ENCODE results near the gene RBFA.

Gene RBFA

GRCh38 chr18:80033181-80034067 lies 810 bp upstream of the RBFA start:
- DNase-seq: no peak

DNA sequence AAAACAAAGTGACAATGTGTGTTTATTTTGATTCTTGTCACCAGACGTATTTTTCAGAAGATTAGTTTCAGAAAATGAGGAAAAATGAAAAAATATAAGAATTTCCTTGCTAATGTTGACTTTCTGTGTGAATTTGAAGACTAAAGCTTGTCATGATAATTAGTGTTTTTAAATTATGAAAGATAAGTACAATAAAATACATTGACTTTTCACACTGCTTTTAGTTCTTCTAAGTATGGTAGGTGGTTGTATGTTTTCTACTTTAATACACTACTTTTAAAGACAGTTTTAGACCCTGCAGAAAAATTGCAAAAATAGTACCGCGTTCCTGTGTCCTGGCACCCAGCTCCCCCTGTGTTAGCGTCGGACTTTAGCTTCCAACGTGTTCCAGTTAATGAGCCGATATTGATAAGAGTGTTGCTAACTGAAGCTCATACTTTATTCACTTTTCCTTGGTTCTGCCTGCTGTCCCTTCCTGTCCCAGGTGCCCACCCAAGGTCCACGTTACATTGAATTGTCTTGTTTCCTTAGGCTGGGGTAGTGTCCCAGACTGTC lies 695 bp downstream of the RBFA start:
- DNase-seq: no peak

- no peak for DNase-seq
Observed at GRCh38 chr18:80035997-80036396, 1.8 kb downstream of the RBFA start.

DNA sequence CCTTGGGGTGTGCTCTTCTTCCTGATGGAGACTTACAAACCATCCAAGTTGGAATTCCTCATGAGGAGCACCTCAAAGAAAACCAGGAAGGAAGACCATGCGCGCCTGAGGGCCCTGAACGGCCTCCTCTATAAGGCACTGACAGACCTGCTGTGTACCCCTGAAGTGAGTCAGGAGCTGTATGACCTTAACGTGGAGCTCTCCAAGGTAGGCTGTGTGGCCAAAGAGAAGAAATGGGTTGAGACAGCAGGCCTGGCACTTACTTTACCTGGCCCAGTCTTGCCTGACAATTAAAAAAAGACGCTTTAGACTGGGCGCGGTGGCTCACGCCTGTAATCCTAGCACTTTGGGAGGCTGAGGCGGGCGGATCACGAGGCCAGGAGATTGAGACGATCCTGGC lies 3.1 kb downstream of the RBFA start:
- DNase-seq: no peak

DNA sequence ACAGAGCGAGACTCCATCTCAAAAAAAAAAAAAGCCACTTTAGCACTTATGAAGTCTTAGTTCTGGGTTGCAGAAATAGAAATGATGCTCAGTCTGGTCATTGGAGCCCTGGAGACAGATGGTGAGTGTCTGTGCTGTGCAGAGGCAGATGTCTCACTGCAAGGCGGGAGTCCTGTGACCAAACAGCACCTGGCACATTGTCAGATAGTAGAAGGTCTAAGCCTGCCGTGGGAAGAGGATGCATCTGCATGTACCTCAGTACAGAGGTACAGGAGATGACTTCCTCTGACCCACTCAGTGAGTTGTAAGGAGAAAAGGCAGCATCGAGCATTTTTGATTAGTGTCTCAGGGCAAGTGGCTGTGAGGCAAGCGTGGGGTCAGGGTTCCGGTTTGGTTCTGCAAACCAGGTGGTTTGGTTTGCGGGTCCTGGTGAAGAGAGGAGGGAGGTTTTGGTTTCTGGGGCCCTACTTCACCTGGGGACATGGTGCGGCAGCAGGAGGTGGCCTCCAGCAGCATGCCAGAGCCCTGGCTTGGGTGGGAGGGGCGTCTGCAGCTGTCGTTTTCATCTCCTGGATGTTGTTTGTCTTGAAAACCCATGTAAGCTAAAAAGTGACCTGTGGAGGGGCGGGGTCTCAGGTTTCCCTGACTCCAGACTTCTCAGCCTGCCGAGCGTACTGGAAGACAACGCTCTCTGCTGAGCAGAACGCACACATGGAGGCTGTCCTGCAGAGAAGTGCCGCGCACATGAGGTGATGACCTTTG lies 3.8 kb downstream of the RBFA start:
- DNase-seq: no peak

GRCh38 chr18:80040515-80040914 lies 6.3 kb downstream of the RBFA start:
- DNase-seq: no peak

- no peak for DNase-seq
Observed at GRCh38 chr18:80041424-80041823, 7.2 kb downstream of the RBFA start.

DNA sequence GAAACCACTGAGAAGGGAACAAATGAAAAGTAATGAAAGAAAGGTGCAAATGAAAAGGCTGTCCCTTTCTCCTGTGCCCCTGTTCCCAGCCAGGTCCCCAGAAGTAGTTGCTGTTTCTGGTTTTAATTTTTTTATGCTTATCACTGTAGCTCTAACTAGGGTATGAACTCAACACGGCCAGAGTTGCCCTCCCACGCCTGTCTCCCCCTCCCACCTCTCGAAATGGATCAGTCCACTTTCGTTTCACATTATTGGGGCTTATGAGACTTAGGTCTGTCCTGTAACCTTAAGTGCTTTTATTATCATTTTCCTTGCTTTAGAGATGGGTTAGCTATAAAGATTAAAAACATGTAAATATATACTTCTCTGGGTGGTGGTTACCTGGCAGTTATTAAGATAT lies 8.6 kb downstream of the RBFA start:
- DNase-seq: no peak

DNA sequence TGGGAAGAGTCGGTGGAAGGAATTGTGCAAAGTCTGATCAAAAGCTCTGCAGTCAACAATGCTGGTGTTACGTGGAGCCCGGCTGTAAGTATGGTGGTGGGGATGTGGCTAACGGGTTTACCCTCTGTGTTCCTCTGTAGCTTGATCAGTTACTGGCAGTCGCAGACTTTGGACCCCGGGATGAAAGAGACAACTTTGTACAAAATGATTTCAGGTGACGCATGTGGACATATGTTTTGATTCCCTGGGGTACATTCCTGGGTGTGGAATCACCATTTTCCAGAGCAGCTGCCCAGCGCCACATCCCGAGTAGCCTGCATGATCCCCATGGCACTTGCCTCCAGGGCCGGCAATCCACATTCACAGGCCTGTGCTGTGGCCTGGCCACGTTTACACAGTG lies 9.8 kb downstream of the RBFA start:
- DNase-seq: no peak

- no peak for DNase-seq
Observed at GRCh38 chr18:80046011-80046410, 11.8 kb downstream of the RBFA start.

- no peak for DNase-seq
Observed at GRCh38 chr18:80046431-80046830, 12.2 kb downstream of the RBFA start.

DNA sequence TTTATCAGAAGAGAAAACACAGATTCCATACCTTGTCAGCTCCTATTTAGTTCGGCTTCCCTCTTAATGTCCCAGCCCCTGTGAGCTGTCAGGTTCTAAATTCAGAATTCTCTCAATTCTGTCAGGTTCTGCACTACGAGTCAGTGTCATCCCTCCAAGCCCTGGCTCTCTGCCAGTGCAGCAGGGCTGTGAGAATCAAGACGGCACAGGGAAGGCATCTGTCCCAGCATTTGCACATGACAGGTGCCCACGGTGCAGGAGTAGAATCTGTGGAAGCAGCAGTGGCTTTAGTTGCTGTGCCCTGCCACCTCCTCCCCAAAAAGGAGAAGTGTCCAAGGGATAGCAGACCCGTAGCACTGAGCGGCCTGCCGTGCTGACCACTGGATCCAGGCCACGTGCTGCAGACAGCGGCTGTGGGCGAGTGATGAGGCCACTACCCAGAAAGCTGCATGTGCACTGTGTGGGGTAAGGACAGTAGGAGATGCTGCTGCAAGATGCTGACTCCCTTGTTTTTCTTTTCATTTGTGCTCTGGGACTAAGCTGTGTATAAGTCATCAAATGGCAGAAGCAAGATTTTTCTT lies 12.8 kb downstream of the RBFA start:
- no peak for DNase-seq

- DNase-seq: no peak
Observed at GRCh38 chr18:80050797-80051196, 16.6 kb downstream of the RBFA start.

GRCh38 chr18:80056095-80056494 lies 21.9 kb downstream of the RBFA start:
- DNase-seq: no peak

- no peak for DNase-seq
Observed at GRCh38 chr18:80059945-80060344, 25.7 kb downstream of the RBFA start.

GRCh38 chr18:80065705-80066104 lies 31.5 kb downstream of the RBFA start:
- no peak for DNase-seq

GRCh38 chr18:80067321-80067720 lies 33.1 kb downstream of the RBFA start:
- no peak for DNase-seq

GRCh38 chr18:80067897-80068296 lies 33.7 kb downstream of the RBFA start:
- no peak for DNase-seq

DNA sequence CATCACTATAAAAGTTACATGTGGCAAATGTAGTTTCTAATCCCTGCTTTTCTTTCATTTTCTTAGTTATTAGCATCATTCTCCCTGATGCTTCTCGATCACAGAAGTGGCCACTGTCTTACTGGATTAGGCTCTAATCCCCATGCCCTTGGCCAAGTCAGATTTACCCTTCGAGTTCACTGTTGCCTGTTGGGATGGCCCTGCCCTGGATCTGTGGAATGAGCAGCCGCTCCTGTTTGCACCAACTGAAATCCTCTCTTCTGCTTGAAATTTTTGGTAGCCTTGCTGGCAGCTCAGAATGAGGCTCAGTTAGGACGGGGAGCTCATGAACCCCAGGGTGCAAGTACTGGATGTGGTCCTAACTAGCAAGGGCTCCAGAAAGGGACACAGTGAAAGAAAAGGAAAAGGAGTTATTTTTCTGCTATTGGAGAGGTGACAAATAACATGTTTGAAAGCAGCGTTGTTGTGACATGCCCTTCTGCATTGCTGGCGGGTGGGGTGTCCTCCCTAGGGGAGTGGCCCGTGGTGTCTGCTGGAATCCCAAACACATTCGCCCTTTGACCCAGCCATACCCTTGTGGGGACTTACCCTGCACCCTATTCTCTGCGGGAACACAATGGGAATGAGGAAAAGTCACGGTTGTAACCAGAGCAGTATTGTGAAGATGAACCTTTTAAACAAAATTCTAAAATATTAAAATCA lies 34.5 kb downstream of the RBFA start:
- no peak for DNase-seq

GRCh38 chr18:80070825-80071224 lies 36.6 kb downstream of the RBFA start:
- DNase-seq: no peak

- no peak for DNase-seq
Observed at GRCh38 chr18:80074183-80074582, 39.9 kb downstream of the RBFA start.

DNA sequence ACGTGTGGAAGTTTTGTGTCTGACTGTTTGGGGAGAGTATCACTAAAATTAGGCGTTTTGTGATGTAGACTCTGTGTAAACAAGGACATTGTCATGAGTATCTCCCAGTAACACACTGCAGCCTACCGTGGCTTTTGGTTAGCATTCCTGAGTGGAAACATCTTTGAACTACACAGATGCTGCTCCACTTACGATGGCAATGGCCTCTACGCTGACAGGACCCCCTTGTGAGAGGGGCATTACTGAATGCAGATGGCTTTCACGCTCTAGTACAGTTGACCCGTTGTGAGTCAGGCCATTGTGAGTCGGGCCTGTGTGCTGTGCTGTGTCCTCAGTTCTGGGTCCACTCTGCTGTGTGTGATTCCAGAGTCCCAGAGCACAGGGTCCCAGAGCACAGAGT lies 40.5 kb downstream of the RBFA start:
- no peak for DNase-seq

DNA sequence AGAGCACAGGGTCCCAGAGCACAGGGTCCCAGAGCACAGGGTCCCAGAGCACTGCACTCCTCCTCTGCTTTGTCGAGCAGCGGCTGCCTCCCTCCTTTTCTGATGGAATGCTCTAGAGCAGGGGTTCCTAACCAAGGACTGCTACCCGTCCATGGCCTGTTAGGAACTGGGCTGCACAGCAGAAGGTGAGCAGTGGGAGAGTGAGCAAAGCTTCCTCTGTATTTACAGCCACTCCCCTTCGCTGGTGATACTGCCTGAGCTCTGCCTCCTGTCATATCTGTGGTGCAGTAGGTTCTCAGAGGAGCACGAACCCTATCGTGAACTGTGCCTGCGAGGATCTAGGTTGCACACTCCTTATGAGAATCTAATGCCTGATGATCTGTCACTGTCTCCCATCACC lies 41.7 kb downstream of the RBFA start:
- no peak for DNase-seq
